Effector memory CD8-positive, alpha-beta T cell (primary cell): ENCODE data around the gene VIPR2.
"Not testable (repeated sequence)": the region's sequence is repeated elsewhere in the genome, so short reads cannot be mapped to it uniquely, and the experiment has no call there.

Experiments
- ATAC-seq: fragments of 150-1000 bp; cut with Tn5 transposase; replicated peaks from 2 replicates; pipeline ENCODE4 v1.10.0; 2021; ENCODE audit warnings: mild to moderate bottlenecking, moderate library complexity
- DNase-seq, 3 experiments: peaks; one replicate each; pipeline ENCODE4 v3.0.0; 2021
- H3K27ac Mint-ChIP-seq, 2 donors: one replicate each; pipeline ENCODE4 v1.8.0; 2022; ENCODE audit warnings: mild to moderate bottlenecking in 2 of 2, mixed read lengths in 2 of 2, moderate library complexity in 2 of 2
- H3K27me3 Mint-ChIP-seq, 2 donors: one replicate each; pipeline ENCODE4 v1.8.0; 2022; ENCODE audit warnings: mixed read lengths in 2 of 2
- H3K36me3 Mint-ChIP-seq: one replicate; pipeline ENCODE4 v1.8.0; 2022; ENCODE audit warnings: mild to moderate bottlenecking, moderate library complexity, mixed read lengths; ENCODE audit not compliant: insufficient read depth
- H3K4me1 Mint-ChIP-seq, 2 donors: one replicate each; pipeline ENCODE4 v1.8.0; 2022; ENCODE audit warnings: low read depth in 2 of 2, mixed read lengths in 2 of 2
- H3K4me3 Mint-ChIP-seq, 2 donors: one replicate each; pipeline ENCODE4 v1.8.0; 2022; ENCODE audit warnings: mild to moderate bottlenecking in 2 of 2, mixed read lengths in 2 of 2, moderate library complexity in 2 of 2
- H3K9me3 Mint-ChIP-seq, 2 donors: one replicate each; pipeline ENCODE4 v1.8.0; 2022; ENCODE audit warnings: mixed read lengths in 2 of 2

Gene VIPR2

GRCh38 chr7:159009951-159010350, 134.7 kb downstream of the VIPR2 start:
- no peak for ATAC-seq
- H3K36me3 Mint-ChIP-seq, result no peaks in the 10 kb centered on the region
- no peaks in the 10 kb centered on the region for H3K9me3 Mint-ChIP-seq
- no peak overlapping the region for H3K4me3 Mint-ChIP-seq
- peaks cover 0 to 7% of the 10 kb centered on the region in 2 donors for H3K4me1 Mint-ChIP-seq
- no peak overlapping the region for H3K27ac Mint-ChIP-seq
- peaks cover 16 to 21% of the 10 kb centered on the region in 2 donors for H3K27me3 Mint-ChIP-seq
- DNase-seq, result no peak

- Mint-ChIP-seq H3K27ac (no peak overlapping the region), H3K36me3 (no peaks in the 10 kb centered on the region), H3K4me1 (peaks cover 0 to 14% of the 10 kb centered on the region in 2 donors), H3K27me3 (peaks cover 27 to 33% of the 10 kb centered on the region in 2 donors), H3K9me3 (no peaks in the 10 kb centered on the region), H3K4me3 (no peak overlapping the region)
- DNase-seq (no peak), ATAC-seq (no peak)
These were observed 136.2 kb downstream of the VIPR2 start for GRCh38 chr7:159008417-159008816.

DNA sequence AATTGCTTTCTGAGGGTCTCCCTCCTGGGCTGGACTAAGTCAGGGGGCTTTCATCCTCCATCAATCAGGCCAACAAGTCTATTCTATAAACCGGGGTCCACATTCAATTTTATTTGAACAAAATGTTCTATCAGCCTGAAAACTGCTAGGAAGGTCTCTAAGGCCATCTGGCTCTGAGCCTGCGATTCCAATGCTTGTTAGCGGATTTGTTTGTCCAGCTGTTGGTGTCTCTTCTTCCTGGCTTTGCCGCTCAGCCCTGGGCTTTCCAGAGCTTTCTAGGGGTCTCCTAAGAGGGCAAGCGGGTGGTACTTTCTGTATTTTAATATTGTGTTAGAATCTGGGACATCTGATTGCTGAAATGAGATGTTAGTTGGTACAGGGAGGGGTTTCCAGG, 136.7 kb downstream of the VIPR2 start:
- no peaks in the 10 kb centered on the region for H3K9me3 Mint-ChIP-seq
- DNase-seq (no peak), ATAC-seq (no peak)
- H3K4me3 Mint-ChIP-seq, result no peak overlapping the region
- H3K27me3 Mint-ChIP-seq, result peaks cover 30 to 35% of the 10 kb centered on the region in 2 donors
- H3K27ac Mint-ChIP-seq, result no peak overlapping the region
- H3K4me1 Mint-ChIP-seq, result peaks cover 0 to 14% of the 10 kb centered on the region in 2 donors
- no peaks in the 10 kb centered on the region for H3K36me3 Mint-ChIP-seq

GRCh38 chr7:159007364-159007995, 137.2 kb downstream of the VIPR2 start:
- H3K9me3 Mint-ChIP-seq, result no peaks in the 10 kb centered on the region
- DNase-seq (no peak), ATAC-seq (no peak)
- H3K4me3 Mint-ChIP-seq, result no peak overlapping the region
- H3K27ac Mint-ChIP-seq, result no peak overlapping the region
- H3K27me3 Mint-ChIP-seq, result peaks cover 30 to 35% of the 10 kb centered on the region in 2 donors
- peaks cover 0 to 14% of the 10 kb centered on the region in 2 donors for H3K4me1 Mint-ChIP-seq
- no peaks in the 10 kb centered on the region for H3K36me3 Mint-ChIP-seq

- DNase-seq (no peak), ATAC-seq (no peak)
- no peak overlapping the region for H3K27ac Mint-ChIP-seq
- H3K36me3 Mint-ChIP-seq, result no peaks in the 10 kb centered on the region
- H3K27me3 Mint-ChIP-seq, result peaks cover 29 to 33% of the 10 kb centered on the region in 2 donors
- H3K9me3 Mint-ChIP-seq, result no peaks in the 10 kb centered on the region
- H3K4me3 Mint-ChIP-seq, result no peak overlapping the region
- H3K4me1 Mint-ChIP-seq, result peaks cover 0 to 14% of the 10 kb centered on the region in 2 donors
These were observed 138.0 kb downstream of the VIPR2 start for GRCh38 chr7:159006610-159007130.

DNA sequence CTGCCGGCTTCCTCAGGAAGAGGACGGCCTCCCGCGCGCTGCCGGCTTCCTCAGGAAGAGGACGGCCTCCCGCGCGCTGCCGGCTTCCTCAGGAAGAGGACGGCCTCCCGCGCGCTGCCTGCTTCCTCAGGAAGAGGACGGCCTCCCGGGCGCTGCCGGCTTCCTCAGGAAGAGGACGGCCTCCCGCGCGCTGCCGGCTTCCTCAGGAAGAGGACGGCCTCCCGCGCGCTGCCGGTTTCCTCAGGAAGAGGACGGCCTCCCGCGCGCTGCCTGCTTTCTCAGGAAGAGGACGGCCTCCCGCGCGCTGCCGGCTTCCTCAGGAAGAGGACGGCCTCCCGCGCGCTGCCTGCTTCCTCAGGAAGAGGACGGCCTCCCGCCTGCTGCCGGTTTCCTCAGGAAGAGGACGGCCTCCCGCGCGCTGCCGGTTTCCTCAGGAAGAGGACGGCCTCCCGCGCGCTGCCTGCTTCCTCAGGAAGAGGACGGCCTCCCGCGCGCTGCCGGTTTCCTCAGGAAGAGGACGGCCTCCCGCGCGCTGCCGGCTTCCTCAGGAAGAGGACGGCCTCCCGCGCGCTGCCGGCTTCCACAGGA, 138.6 kb downstream of the VIPR2 start:
- not testable (repeated sequence) for H3K36me3 Mint-ChIP-seq, H3K9me3 Mint-ChIP-seq, DNase-seq, H3K27ac Mint-ChIP-seq, H3K4me3 Mint-ChIP-seq, ATAC-seq
- H3K4me1 Mint-ChIP-seq, result peaks cover 0 to 10% of the 10 kb centered on the region in 2 donors
- H3K27me3 Mint-ChIP-seq, result peaks cover 24 to 33% of the 10 kb centered on the region in 2 donors

GRCh38 chr7:159005618-159006017, 139.0 kb downstream of the VIPR2 start:
- peaks cover 19 to 33% of the 10 kb centered on the region in 2 donors for H3K27me3 Mint-ChIP-seq
- no peak overlapping the region for H3K27ac Mint-ChIP-seq
- H3K36me3 Mint-ChIP-seq, result no peaks in the 10 kb centered on the region
- peaks cover 0 to 6% of the 10 kb centered on the region in 2 donors for H3K4me1 Mint-ChIP-seq
- peak overlapping the region in 1 of 2 donors; percentile 18 for H3K4me3 Mint-ChIP-seq
- DNase-seq (no peak), ATAC-seq (no peak)
- no peaks in the 10 kb centered on the region for H3K9me3 Mint-ChIP-seq

DNA sequence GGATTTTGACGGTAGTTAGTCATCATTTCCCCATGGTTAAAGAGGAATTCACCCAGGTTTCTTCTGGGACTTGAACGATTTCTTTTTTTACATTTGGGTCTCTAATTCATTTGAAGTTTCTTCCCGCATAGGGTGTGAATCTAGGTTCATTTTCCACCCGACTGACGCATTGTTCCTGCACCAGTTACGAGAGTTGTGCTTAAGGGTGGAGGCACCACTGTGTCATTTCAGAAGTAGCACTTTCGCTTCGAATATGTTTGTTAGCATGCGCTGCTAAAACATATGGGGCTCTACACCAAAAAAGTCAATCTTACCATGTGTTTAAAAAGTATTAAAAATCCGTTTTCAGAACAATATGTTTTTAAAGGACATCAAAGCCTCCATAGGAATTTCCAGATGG, 140.3 kb downstream of the VIPR2 start:
- H3K27me3 Mint-ChIP-seq, result peaks cover 22 to 35% of the 10 kb centered on the region in 2 donors
- H3K36me3 Mint-ChIP-seq, result no peaks in the 10 kb centered on the region
- H3K4me3 Mint-ChIP-seq, result no peak overlapping the region
- DNase-seq, result no peak
- peaks cover 0 to 6% of the 10 kb centered on the region in 2 donors for H3K4me1 Mint-ChIP-seq
- no peak overlapping the region for H3K27ac Mint-ChIP-seq
- no peak for ATAC-seq
- H3K9me3 Mint-ChIP-seq, result no peaks in the 10 kb centered on the region

DNA sequence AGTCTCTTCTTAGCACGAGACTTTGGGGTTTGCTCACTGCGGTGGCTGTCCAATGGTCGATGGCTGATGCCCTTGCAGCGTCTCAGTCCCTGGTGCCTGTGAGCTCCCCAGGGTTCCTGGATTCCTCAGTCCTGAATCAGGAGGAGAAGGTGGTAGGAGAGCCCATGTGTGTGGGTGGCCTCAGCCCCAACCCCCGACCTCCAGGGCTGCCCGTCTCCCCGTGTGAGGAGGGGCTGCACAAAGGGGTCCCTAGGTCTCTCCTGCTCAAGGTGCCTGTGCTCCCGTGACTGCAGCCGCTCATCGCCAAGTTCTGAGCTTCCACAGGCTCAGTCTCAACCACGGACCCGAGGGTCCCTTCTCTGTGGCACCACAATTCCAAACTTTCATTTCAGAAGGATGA, 142.9 kb downstream of the VIPR2 start:
- ATAC-seq (no peak), DNase-seq (no peak)
- Mint-ChIP-seq H3K4me3 (no peak overlapping the region), H3K36me3 (no peaks in the 10 kb centered on the region), H3K27ac (no peak overlapping the region), H3K9me3 (no peaks in the 10 kb centered on the region), H3K27me3 (peaks cover 27 to 44% of the 10 kb centered on the region in 2 donors), H3K4me1 (peaks cover 0 to 9% of the 10 kb centered on the region in 2 donors)

GRCh38 chr7:159000859-159001435, 143.7 kb downstream of the VIPR2 start:
- no peak overlapping the region for H3K27ac Mint-ChIP-seq

DNA sequence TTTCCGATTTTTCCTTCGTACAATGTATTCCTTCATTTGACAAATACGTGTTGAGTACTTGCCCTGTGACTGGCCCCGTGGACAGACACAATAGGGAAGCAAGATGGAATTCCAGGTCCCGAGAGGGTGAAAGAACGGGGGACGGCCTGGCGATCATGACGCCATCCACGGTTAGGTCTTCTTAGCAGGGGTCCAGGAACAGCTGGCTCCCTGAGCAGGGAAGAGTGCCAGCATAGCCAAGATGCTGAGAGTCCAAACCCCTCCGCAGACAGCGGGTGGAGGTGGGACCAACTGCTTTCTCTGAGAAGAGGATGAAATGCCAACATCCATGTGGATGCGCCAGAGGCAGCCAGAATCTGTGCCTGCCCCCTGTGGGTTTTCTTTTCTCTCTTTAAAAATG, 144.6 kb downstream of the VIPR2 start:
- H3K4me1 Mint-ChIP-seq, result peaks cover 0 to 9% of the 10 kb centered on the region in 2 donors
- H3K36me3 Mint-ChIP-seq, result no peaks in the 10 kb centered on the region
- no peak overlapping the region for H3K27ac Mint-ChIP-seq
- peaks cover 0 to under 1% of the 10 kb centered on the region in 2 donors for H3K9me3 Mint-ChIP-seq
- H3K4me3 Mint-ChIP-seq, result no peak overlapping the region
- peaks cover 37 to 44% of the 10 kb centered on the region in 2 donors for H3K27me3 Mint-ChIP-seq
- no peak for DNase-seq
- no peak for ATAC-seq

More at GRCh38 chr7:159000859-159001435, 143.7 kb downstream of the VIPR2 start:
- Mint-ChIP-seq H3K27me3 (peaks cover 29 to 44% of the 10 kb centered on the region in 2 donors), H3K9me3 (no peaks in the 10 kb centered on the region), H3K36me3 (no peaks in the 10 kb centered on the region), H3K4me1 (peaks cover 0 to 9% of the 10 kb centered on the region in 2 donors), H3K4me3 (no peak overlapping the region)
- DNase-seq (no peak), ATAC-seq (no peak)

GRCh38 chr7:158999496-158999895, 145.2 kb downstream of the VIPR2 start:
- Mint-ChIP-seq H3K27ac (no peak overlapping the region), H3K36me3 (no peaks in the 10 kb centered on the region), H3K4me1 (peaks cover 0 to 9% of the 10 kb centered on the region in 2 donors), H3K4me3 (no peak overlapping the region), H3K27me3 (peaks cover 42 to 43% of the 10 kb centered on the region in 2 donors), H3K9me3 (peaks cover 5 to 7% of the 10 kb centered on the region in 2 donors)
- DNase-seq (no peak), ATAC-seq (no peak)

GRCh38 chr7:158998261-158998660, 146.4 kb downstream of the VIPR2 start:
- DNase-seq, ATAC-seq, H3K36me3 Mint-ChIP-seq, H3K27ac Mint-ChIP-seq, H3K4me1 Mint-ChIP-seq, H3K9me3 Mint-ChIP-seq, H3K4me3 Mint-ChIP-seq: not testable (repeated sequence)
- H3K27me3 Mint-ChIP-seq, result peaks cover 30 to 42% of the 10 kb centered on the region in 2 donors
